GM19467 (cell line): ENCODE results near the gene CCM2L.

ENCODE experiments used
- ATAC-seq: cut with Tn5 transposase; IDR thresholded peaks from one replicate; pipeline ENCODE4 v1.9.1; 2021; ENCODE audit warnings: mild to moderate bottlenecking, moderate library complexity; ENCODE audit not compliant: unreplicated experiment

Gene CCM2L

GRCh38 chr20:32010101-32010500 is at the start of gene CCM2L:
TSS of gene CCM2L (plus strand) at chr20:32010438. CDS start at chr20:32010455, 17 bp downstream.
- ATAC-seq, result no peak

DNA sequence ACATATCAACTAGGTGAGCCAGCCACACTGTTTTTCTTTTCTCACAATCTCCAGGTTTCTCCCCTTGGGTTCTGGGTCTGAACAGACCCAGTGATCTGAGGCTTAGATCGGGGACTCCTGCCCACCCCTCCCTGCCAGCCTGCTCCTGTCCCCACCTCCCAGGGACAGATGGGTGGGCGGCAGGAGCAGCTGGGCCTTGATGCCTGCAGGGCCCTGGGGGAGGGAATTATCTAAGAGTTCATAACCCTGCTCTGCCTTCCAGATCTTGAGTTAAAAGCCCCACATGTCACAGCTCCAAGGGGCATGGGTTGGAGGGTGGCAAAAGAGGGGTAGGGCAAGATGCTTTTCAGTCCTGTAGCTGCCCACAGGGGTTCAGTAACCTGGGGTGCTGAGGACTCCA is 47.5 kb upstream of the CCM2L start:
- ATAC-seq, result no peak

- ATAC-seq, result no peak
Measured at GRCh38 chr20:31963889-31964288, 46.3 kb upstream of the CCM2L start.

DNA sequence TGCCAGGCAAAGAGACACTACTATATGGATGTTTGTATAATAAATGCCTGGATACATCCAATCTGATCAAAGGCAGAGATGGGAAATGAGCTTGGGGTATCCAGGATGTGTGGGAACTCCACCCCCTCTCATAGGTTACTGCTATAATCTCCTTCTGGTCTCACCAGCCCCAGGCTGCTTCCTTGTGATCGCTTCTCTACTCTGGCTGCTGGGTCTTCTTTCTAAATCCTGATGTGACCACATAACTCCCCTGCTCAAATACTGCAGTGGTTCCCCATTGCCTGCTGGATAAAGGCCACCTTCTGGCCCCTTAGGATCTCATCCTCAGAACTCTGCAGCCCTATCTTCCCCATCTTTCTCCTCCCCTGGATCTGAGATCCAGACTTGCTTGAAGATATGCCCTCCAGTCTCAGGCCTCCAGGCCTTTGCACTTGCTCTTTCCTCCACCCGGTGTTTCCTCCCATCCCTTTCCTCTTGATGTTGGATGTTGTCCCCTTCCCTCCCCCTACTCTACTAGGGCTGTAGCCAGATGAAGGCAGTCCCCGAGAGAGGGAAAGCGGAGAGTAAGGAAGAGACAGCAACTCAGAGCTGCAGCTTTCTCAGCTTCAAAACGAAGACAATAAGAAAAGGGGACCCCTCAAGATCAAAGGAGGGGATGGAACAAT is 43.1 kb upstream of the CCM2L start:
- ATAC-seq, result no peak

GRCh38 chr20:31967830-31968249 is 42.4 kb upstream of the CCM2L start, which contains the start of gene XKR7:
TSS of gene XKR7 (plus strand) at chr20:31968151. CDS start at chr20:31968176, 25 bp downstream.
- ATAC-seq, result no peak

- no peak for ATAC-seq
Measured at GRCh38 chr20:31968291-31969126, 41.7 kb upstream of the CCM2L start.

- ATAC-seq, result no peak
Measured at GRCh38 chr20:31969991-31970390, 40.2 kb upstream of the CCM2L start.

DNA sequence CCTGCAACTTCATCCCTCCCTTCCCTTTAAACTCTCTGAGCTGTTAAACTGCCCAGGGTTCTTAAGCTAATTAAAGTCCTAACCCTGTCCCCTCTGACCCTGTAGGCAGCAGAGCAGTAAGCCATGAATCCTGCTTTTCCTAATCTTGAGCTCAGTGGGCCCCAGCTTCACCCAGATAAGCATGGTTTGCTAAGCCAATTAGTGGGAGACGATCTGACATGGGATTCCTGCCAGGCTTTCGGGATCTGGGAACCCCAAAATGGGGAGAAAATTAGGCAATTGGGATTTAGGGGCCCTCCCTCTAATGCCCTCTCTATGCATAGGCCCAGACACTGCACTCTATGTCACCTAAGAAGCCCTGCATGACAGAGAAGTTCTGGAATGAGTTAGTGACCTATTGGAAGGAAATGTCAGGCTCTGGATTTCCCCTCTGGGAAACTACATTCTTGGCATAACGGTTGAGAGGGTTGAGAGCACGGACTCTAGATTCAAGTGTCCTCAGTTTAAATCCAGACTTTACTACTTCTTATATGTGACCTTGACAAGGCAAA is 37.7 kb upstream of the CCM2L start:
- no peak for ATAC-seq

DNA sequence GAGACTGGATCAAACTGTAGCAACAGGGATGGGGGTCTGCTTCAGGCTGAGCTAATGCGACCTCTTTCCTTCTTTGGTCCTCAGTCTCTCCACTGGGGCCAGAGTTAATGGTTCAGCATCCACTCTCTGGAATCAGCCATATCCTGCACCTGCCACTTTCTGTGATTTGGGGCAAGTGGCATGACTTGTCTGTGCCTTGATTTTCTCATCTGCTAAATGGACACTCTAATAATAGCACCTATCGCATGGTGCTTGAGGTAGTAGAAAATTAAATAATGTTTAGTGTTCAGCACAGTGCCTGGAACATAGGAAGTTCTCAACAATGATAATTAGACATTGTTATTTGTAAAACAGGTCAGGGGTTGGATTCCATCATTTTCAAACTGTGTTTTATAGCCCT is 35.9 kb upstream of the CCM2L start:
- ATAC-seq, result no peak

GRCh38 chr20:31974951-31975487 is 35.2 kb upstream of the CCM2L start:
- ATAC-seq, result no peak

DNA sequence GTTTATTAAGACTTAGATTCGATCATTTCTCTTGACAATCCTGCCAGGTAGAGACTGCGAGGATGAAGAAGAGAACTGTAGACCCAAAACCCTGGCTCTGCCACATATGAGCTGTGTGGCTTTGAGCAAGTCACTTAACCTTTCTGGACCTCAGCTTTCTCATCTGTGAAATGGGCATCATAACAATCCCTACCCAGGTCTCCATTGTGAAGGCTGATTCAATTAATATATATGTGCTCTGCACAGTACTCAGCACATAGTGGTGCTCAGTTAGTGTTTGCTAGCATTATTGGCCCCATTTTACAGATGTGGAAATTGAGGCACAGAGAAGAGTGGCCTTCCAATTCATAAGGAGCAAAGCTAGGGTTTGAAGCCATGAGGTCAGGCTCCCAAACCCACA is 34.4 kb upstream of the CCM2L start:
- no peak for ATAC-seq

DNA sequence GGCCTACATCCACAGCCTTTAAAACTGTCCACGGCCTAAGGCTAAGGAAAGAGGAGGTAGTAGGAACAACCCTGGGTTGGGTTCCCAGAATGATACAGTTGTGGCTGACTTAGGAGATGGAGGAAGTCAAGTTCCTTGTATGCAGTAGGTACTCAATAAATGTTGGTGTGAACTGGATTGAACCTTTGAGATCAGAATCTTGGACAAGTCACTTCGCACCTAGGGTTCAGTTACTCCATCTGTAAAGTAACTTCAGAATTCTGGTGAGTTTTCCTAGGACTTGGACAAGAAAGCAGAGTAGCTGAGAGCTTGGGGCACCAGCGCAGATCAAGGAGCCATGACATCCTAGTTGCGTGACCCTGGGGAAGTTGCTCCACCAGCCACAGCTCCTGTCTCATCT is 33.2 kb upstream of the CCM2L start:
- ATAC-seq, result no peak

DNA sequence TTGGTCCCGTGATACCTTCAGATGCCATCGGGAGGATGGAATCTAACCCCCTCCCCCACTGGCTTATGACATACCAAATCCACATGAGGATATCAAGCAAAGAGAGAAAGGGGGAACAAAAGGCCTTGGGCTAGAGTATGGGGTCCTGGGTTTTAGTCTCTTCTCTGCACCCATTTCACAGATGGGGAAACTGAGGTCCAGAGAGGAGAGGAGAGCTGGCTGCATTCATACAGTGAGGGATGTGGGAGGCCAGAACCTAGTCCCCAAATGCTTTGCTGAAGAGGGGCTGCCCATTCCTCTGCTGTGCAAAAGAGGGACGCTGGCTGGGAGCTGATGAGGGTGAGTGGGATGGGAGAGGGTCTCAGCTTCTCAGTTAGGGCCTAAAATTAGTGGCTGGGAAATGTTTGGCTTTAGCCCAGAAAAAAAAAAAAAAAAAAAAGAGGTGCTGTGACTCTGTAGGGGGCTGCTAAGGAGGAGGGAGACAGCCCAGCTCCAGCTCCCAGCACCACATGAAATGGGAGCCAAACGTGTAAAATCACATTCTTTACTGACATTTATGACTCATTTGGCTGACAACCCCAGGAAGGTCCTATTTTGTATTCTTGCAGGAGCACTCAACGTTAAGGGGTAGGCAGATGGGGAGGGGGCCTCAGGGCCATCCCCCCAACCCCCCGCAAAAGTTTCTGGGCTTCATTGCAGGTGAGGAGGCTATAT is 30.4 kb upstream of the CCM2L start:
- no peak for ATAC-seq

DNA sequence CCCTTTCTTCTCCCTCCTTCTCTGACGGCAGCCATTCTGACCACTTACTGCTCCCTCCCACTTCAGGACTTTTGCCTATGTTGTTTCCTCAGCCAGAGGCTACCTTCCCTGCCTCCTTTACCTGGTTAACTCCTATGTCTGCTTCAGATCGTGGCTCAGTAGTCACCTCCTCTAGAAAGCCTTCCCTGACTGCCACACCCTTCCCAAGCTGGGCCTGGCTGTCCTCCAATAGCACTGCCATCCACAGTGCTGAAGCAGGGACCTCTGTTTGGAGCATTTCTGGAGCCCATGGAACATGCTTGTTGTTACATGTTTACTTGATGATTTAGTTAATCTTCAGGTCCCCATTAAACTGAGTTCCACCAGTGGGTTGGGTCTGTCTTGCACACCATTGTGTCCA is 28.5 kb upstream of the CCM2L start:
- ATAC-seq, result no peak

- no peak for ATAC-seq
Measured at GRCh38 chr20:31984981-31985471, 25.2 kb upstream of the CCM2L start.

- no peak for ATAC-seq
Measured at GRCh38 chr20:31987744-31988143, 22.5 kb upstream of the CCM2L start.

DNA sequence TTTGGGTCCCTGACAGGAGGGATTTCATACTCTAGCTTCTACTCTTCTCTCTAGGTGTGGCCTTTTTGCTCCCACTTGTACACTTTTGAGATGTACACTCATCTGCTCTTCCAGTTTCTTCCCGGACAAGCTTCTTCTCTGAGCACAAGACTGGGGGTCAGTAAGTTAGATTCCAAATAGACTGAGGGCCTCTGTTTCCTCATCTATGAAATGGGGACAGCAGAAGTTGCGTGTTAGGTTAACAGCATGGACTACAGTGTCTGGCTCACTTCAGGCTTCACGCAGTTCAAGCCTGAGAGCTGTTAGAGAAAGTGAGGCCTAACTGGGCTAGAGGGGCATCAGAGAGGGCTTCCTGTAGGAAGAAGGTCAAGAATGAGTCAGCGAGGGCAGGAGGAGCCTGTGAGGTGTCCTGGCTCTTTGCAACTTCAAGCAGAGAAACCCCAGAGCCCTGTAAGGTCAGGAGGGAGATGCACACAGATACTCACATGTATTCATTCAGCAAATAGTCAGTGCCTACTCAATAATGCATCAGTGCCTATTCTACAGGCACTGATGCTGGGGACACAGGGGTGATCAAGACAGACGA is 21.7 kb upstream of the CCM2L start:
- no peak for ATAC-seq

DNA sequence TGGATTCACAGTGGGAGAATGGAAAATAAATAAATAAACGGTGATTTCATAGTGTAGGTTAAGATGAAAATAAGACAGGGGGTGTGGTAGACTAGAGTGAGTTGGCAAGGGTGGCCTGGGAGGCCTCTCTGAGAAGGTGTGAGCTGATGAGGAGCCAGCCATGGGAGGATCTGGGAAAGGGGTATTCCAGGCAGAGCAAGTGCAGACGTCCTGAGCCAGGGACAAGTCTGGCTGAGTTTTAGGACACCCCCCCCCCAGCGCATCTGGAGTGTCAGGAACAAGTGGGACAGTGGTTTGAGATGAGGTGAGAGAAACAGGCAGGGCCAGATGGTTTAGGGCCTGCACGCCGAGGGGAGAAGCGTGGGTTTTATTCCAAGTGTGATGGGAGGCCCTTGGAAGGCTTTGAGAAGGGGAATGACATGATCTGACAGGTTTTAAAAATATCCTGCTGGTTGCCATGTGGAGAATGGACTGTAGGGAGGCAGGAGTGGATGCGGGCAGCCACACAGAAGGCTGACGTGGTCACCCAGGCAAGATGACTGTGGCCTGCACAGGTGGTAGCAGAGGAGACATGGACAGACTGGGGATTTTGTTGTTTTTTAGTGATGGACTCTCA is 21.1 kb upstream of the CCM2L start:
- ATAC-seq, result no peak

- ATAC-seq, result no peak
Measured at GRCh38 chr20:31990641-31991338, 19.4 kb upstream of the CCM2L start.

GRCh38 chr20:31991339-31991705 is 18.9 kb upstream of the CCM2L start:
- no peak for ATAC-seq
